A673 (cell line): ENCODE results near the gene WWTR1. TPM values are rescaled to one million over a fixed set of nuclear protein-coding genes. Genes with fewer than 3 reads are reported as not detected.

ENCODE experiments used
- BruUV-seq: library from RNA; stranded (reverse); fragments of 400-500 nt; replicated peaks from 2 replicates; lab custom pipeline; 2021; lab: Mats Ljungman, UMichigan
- CTCF ChIA-PET: fragments of 300-600 bp; sonication (Branson Sonifier 250); formaldehyde crosslinking; loops from one replicate; lab custom pipeline; 2022; ENCODE audit warnings: antibody characterized with exemption; lab: Charles Lee
- POLR2A ChIA-PET: fragments of 300-600 bp; sonication (Branson Sonifier 250); formaldehyde crosslinking; loops from one replicate; lab custom pipeline; 2022; ENCODE audit warnings: antibody characterized with exemption; ENCODE audit not compliant: low non-redundant PET; lab: Charles Lee
- DNase-seq: peaks from one replicate; pipeline ENCODE4 v3.0.0-alpha.2; 2015; ENCODE audit warnings: low spot score
- H3K27ac ChIP-seq: fragments of 200-600 bp; sonication (generic); 2 replicates; pipeline ENCODE4 v1.5.1; 2016; ENCODE audit warnings: mixed run types, low read depth, mild to moderate bottlenecking, mixed read lengths, antibody characterized with exemption, low read length; ENCODE audit not compliant: poor library complexity, severe bottlenecking
- H3K27me3 ChIP-seq: fragments of 200-600 bp; sonication (generic); replicated peaks from 2 replicates; pipeline ENCODE4 v1.6.1; 2017; ENCODE audit warnings: mixed run types, low read depth, mild to moderate bottlenecking, mixed read lengths, antibody characterized with exemption, low read length; ENCODE audit not compliant: insufficient read depth, poor library complexity
- H3K36me3 ChIP-seq: fragments of 200-600 bp; sonication (generic); 2 replicates; pipeline ENCODE4 v1.6.1; 2016; ENCODE audit warnings: mixed run types, mild to moderate bottlenecking, mixed read lengths, antibody characterized with exemption, low read length; ENCODE audit not compliant: insufficient read depth, poor library complexity, severe bottlenecking
- H3K4me1 ChIP-seq: fragments of 200-600 bp; sonication (generic); 2 replicates; pipeline ENCODE4 v1.6.1; 2017; ENCODE audit warnings: mixed run types, mild to moderate bottlenecking, mixed read lengths, antibody characterized with exemption, low read length; ENCODE audit not compliant: insufficient read depth, poor library complexity, severe bottlenecking
- H3K4me3 ChIP-seq: fragments of 200-600 bp; sonication (generic); 2 replicates; pipeline ENCODE4 v1.5.1; 2016; ENCODE audit warnings: low read depth, mixed run types, mild to moderate bottlenecking, mixed read lengths, low read length; ENCODE audit not compliant: poor library complexity, severe bottlenecking
- H3K9me3 ChIP-seq: fragments of 200-600 bp; sonication (generic); 2 replicates; pipeline ENCODE4 v1.6.1; 2016; ENCODE audit warnings: mixed run types, low read depth, mild to moderate bottlenecking, mixed read lengths, antibody characterized with exemption, low read length; ENCODE audit not compliant: poor library complexity, severe bottlenecking
- EZH2 ChIP-seq: fragments of 200-600 bp; sonication (generic); IDR thresholded peaks from 2 replicates; pipeline ENCODE4 v1.6.1; 2017; ENCODE audit warnings: borderline replicate concordance, low read depth, mild to moderate bottlenecking, mixed read lengths, antibody characterized with exemption, low read length; ENCODE audit not compliant: poor library complexity, severe bottlenecking
- intact Hi-C: fragments of 100-400 bp; cut with micrococcal nuclease; formaldehyde crosslinking; loops from one replicate; pipeline ENCODE4 v1.10.0; 2022; ENCODE audit not compliant: unreplicated experiment
- total RNA-seq: library from RNA; stranded (reverse); gene quantifications from 2 replicates; pipeline ENCODE4 v1.2.3, GENCODE V29; 2021
- TF ChIP-seq, protein P1 (sequence below): fragments of 300-800, 200-600 bp; sonication (generic); conservative IDR thresholded peaks from 2 replicates; pipeline ENCODE4 v1.5.1; 2017; ENCODE audit warnings: low read depth, mild to moderate bottlenecking, antibody characterized with exemption, low read length, moderate library complexity, mixed read lengths

WWTR1 gene
- total RNA-seq, 1 experiment from 2014 or later = 76.8 TPM

DNA sequence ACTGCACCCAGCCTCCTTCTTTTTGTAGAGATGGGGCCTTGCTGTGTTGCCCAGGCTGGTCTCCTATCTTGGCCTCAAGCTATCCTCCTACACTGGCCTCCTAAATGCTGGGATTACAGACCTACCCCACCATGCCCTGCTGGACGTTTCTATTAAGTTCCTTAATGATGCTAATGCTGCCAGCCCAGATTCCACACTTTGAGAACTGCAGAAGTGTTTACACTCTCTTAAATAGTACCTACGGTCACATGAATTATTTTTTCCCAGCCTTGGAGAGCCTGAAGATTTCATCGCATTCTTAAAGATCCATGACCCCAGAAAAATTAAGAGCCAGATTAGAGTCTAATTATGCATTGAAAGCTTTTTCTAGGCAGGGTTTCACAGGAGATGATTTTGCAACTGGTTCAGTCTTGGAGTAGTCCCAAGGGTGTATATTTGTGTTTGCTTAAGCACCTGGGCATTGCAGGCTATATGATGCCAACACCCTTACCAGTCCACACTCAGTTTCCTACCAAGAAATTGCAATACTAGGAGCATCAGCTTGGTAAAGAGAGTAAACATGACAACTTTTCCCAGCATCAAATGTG, 146.7 kb downstream of the WWTR1 start:
- CTCF ChIA-PET = interaction anchor here (1.4 kb wide), 1 partner anchor 297 kb away, joined by 6 read pairs; no protein-coding TSS in a partner anchor
- Histone ChIP-seq H3K4me3 (no peak overlapping the region), H3K4me1 (peaks cover 11% of the 10 kb centered on the region), H3K36me3 (no peaks in the 10 kb centered on the region), H3K9me3 (no peaks in the 10 kb centered on the region), H3K27me3 (no peaks in the 10 kb centered on the region), H3K27ac (no peak overlapping the region)
- intact Hi-C loops = no loop called here
- TF ChIP-seq, protein P1, sequence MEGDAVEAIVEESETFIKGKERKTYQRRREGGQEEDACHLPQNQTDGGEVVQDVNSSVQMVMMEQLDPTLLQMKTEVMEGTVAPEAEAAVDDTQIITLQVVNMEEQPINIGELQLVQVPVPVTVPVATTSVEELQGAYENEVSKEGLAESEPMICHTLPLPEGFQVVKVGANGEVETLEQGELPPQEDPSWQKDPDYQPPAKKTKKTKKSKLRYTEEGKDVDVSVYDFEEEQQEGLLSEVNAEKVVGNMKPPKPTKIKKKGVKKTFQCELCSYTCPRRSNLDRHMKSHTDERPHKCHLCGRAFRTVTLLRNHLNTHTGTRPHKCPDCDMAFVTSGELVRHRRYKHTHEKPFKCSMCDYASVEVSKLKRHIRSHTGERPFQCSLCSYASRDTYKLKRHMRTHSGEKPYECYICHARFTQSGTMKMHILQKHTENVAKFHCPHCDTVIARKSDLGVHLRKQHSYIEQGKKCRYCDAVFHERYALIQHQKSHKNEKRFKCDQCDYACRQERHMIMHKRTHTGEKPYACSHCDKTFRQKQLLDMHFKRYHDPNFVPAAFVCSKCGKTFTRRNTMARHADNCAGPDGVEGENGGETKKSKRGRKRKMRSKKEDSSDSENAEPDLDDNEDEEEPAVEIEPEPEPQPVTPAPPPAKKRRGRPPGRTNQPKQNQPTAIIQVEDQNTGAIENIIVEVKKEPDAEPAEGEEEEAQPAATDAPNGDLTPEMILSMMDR = no peak
- no peak for TF ChIP-seq EZH2
- POLR2A ChIA-PET = no interaction called here
- no peak for DNase-seq
- BruUV-seq = no TSS peak

DNA sequence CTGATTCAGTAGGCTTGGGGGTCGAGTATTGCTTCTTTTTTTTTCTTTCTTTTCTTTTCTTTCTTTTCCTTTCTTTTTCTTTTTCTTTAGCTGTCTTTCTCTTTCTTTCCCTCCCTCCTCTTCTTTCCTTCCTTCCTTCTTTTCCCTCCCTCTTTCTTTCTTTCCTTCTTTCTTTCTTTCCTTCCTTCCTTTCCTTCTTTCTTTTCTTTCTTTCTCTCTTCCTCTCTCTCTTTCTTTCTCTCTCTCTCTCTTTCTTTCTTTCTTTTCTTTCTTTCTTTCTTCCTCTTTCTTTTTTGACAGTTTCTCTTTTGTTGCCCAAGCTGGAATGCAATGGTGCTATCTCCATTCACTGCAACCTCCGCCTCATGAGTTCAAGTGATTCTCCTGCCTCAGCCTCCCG, 147.3 kb downstream of the WWTR1 start:
- TF ChIP-seq EZH2 = no peak
- TF ChIP-seq, protein P1 = no peak
- Histone ChIP-seq H3K27me3 (no peaks in the 10 kb centered on the region), H3K4me3 (no peak overlapping the region), H3K27ac (no peak overlapping the region), H3K9me3 (no peaks in the 10 kb centered on the region), H3K36me3 (no peaks in the 10 kb centered on the region), H3K4me1 (peaks cover 11% of the 10 kb centered on the region)
- DNase-seq = no peak
- intact Hi-C loops = no loop called here
- ChIA-PET CTCF (interaction anchor here (0.6 to 1.1 kb wide), 2 partner anchors 230 to 298 kb away, joined by 3 read pairs; no protein-coding TSS in a partner anchor), POLR2A (no interaction called here)
- BruUV-seq = no TSS peak

DNA sequence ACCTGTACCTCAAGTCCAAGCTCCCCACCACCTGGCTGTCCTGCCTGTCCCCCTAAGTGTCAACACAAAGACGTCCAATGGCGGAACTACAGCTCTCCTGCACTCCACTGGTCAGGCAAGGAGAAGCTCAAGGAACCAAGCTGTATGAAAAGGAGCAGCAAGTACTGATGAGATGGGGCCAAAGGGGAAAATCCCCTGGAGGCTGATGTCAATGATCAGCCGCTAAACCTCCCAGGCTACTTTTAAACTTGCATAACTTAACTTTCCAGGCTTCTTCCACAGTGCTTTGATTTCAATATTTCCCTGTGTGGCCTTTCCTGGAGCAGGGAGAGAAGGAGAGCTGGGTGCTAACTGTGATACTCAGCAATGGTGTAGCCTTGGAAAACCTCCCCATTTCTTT, 148.3 kb downstream of the WWTR1 start:
- POLR2A ChIA-PET = no interaction called here
- Histone ChIP-seq H3K4me1 (peaks cover 11% of the 10 kb centered on the region), H3K27ac (no peak overlapping the region), H3K27me3 (no peaks in the 10 kb centered on the region), H3K4me3 (no peak overlapping the region), H3K36me3 (no peaks in the 10 kb centered on the region), H3K9me3 (no peaks in the 10 kb centered on the region)
- CTCF ChIA-PET = interaction anchor here (1.1 kb wide), 1 partner anchor 299 kb away, joined by 3 read pairs; no protein-coding TSS in a partner anchor
- no peak for TF ChIP-seq EZH2
- TF ChIP-seq, protein P1 = no peak
- BruUV-seq = no TSS peak
- intact Hi-C loops = no loop called here
- no peak for DNase-seq
